D341Med (cell line): ENCODE data around the gene LMNTD1.
"Not testable (repeated sequence)": the region's sequence is repeated elsewhere in the genome, so short reads cannot be mapped to it uniquely, and the experiment has no call there.

Experiments
- DNase-seq: peaks from one replicate; pipeline ENCODE4 v3.0.0; 2012; ENCODE audit warnings: low spot score

The LMNTD1 gene

DNA sequence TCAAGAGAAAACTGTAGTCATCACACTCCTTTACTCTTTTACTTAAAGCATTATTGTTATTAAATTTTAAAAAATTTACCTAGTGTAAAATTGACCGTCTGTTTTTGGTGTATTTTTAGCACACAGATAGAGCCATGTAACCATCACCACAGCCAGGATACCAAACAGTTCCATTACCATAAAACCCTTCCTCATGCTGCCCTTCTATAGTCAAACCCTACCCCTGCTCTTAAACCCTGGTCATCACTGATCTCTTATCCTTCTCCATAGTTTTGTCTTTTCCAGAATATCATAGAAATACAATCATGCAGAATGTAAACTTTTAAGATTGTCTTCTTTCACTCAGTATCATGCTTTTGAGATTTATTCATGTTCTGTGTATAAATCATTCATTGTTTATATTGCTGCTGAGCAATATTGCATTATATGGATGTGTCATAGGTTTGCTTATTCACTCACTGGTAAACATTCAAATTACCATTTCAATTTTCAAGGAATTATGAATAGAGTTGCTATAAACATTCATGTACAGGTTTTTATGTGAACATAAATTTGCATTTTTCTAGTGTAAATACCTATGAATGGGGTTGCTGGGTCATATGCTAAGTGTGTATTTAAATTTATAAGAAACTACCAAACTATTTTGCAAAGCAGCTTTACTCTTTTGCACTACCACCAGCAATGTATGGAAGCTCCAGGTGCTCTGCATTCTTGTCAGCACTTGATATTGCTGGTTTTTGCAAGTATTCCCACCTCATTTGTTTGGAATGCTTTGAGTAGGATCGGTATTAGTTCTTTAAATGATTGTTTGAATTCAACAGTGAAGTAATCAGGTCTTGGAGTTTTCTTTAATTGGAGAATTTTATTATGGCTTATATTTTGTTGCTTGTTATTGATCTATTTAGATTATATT, 125.5 kb downstream of the LMNTD1 start:
- no peak for DNase-seq

DNA sequence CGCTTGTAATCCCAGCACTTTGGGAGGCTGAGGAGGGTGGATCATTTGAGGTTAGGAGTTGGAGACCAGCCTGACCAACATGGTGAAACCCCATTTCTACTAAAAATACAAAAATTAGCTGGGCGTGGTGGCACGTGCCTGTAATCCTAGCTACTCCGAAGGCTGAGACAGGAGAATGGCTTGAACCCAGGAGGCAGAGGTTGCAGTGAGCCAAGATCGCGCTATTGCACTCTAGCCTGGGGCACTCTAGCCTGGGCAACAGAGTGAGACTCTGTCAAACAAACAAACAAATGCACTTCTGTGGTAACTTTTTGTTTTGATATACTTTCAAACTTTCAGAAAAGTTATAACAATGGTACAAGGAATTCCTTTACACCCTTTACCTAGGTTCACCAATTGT, 126.3 kb downstream of the LMNTD1 start:
- not testable (repeated sequence) for DNase-seq
